Peyer's patch (tissue), 4 donors: ENCODE measurements around the gene ZNF581.

ENCODE experiments used
- CTCF ChIP-seq, 6 experiments: fragments of 450-650 bp in 4 of 6; fragments of 200-600 bp in 2 of 6; sonication (generic) in 1 of 6; IDR thresholded peaks; one replicate each; pipeline ENCODE4 v1.5.1; 2017 to 2019; ENCODE audit warnings: antibody characterized with exemption in 6 of 6, mild to moderate bottlenecking in 3 of 6, moderate library complexity in 1 of 6
- POLR2A ChIP-seq, 2 donors: fragments of 450-650 bp; IDR thresholded peaks; one replicate each; pipeline ENCODE4 v1.5.1; 2017; ENCODE audit warnings: antibody characterized with exemption in 2 of 2, mild to moderate bottlenecking in 2 of 2, moderate library complexity in 2 of 2

- TF ChIP-seq CTCF (IDR thresholded peaks at IDR 0.05) (no peak), POLR2A (IDR thresholded peaks at IDR 0.05) (no peak)
Observed at GRCh38 chr19:55613930-55614710, 29.3 kb upstream of the ZNF581 start.
